OCI-LY1 (cell line): ENCODE results near the gene PPP1R14D.

Source experiments
- H2AFZ ChIP-seq: fragments of 200-600 bp; sonication (generic), shearing (Covaris generic); 2 replicates; pipeline ENCODE4 v1.6.0; 2014; ENCODE audit warnings: antibody characterized with exemption, mild to moderate bottlenecking, low read length
- H3F3A ChIP-seq: fragments of 200-600 bp; sonication (generic), shearing (Covaris generic); 2 replicates; pipeline ENCODE4 v1.6.0; 2014; ENCODE audit warnings: mild to moderate bottlenecking, antibody characterized with exemption, low read length, moderate library complexity; ENCODE audit not compliant: insufficient read depth
- H3K27ac ChIP-seq: fragments of 200-600 bp; sonication (generic); 2 replicates; pipeline ENCODE4 v1.5.1; 2014; ENCODE audit warnings: low read length, mixed run types, mild to moderate bottlenecking, low read depth; ENCODE audit not compliant: poor library complexity, severe bottlenecking
- H3K27me3 ChIP-seq: fragments of 200-600 bp; sonication (generic); 2 replicates; pipeline ENCODE4 v1.6.0; 2014; ENCODE audit warnings: antibody characterized with exemption, mild to moderate bottlenecking, low read length, moderate library complexity; ENCODE audit not compliant: insufficient read depth
- H3K36me3 ChIP-seq: fragments of 200-600 bp; sonication (generic); 2 replicates; pipeline ENCODE4 v1.6.1; 2014; ENCODE audit warnings: mild to moderate bottlenecking, antibody characterized with exemption, low read length, moderate library complexity, mixed read lengths; ENCODE audit not compliant: insufficient read depth
- H3K4me1 ChIP-seq: fragments of 200-600 bp; sonication (generic); 2 replicates; pipeline ENCODE4 v1.5.1; 2014; ENCODE audit warnings: mild to moderate bottlenecking, low read length, moderate library complexity; ENCODE audit not compliant: insufficient read depth, severe bottlenecking
- H3K4me2 ChIP-seq: fragments of 200-600 bp; sonication (generic), shearing (Covaris generic); 2 replicates; pipeline ENCODE4 v1.6.1; 2014; ENCODE audit warnings: low read length
- H3K4me3 ChIP-seq: fragments of 200-600 bp; sonication (generic); 2 replicates; pipeline ENCODE4 v1.5.1; 2014; ENCODE audit warnings: low read length, low read depth, mild to moderate bottlenecking, mixed read lengths; ENCODE audit not compliant: poor library complexity, severe bottlenecking
- H3K79me2 ChIP-seq: fragments of 200-600 bp; shearing (Covaris generic); 2 replicates; pipeline ENCODE4 v1.6.1; 2016; ENCODE audit warnings: mixed run types, low read length, mixed read lengths; ENCODE audit not compliant: insufficient read depth
- H3K9ac ChIP-seq: fragments of 200-600 bp; sonication (generic), shearing (Covaris generic); 2 replicates; pipeline ENCODE4 v1.6.1; 2014; ENCODE audit warnings: mild to moderate bottlenecking, low read length, mixed read lengths
- H3K9me2 ChIP-seq: fragments of 200-600 bp; sonication (generic), shearing (Covaris generic); 2 replicates; pipeline ENCODE4 v1.6.1; 2014; ENCODE audit warnings: low read depth, mild to moderate bottlenecking, low read length, mixed read lengths
- H3K9me3 ChIP-seq: fragments of 200-600 bp; shearing (Covaris generic); 2 replicates; pipeline ENCODE4 v1.6.1; 2014; ENCODE audit warnings: low read length, mixed read lengths
- H4K20me1 ChIP-seq: fragments of 200-600 bp; sonication (generic), shearing (Covaris generic); 2 replicates; pipeline ENCODE4 v1.6.0; 2016; ENCODE audit warnings: mild to moderate bottlenecking, low read length; ENCODE audit not compliant: insufficient read depth
- CTCF ChIP-seq: fragments of 200-600 bp; sonication (generic), shearing (Covaris generic); IDR thresholded peaks from 2 replicates; pipeline ENCODE4 v1.5.1; 2017; ENCODE audit warnings: mild to moderate bottlenecking, antibody characterized with exemption, low read length, moderate library complexity, mixed read lengths
- EZH2 ChIP-seq: fragments of 200-600 bp; sonication (generic), shearing (Covaris generic); IDR thresholded peaks from 2 replicates; pipeline ENCODE4 v1.8.0; 2017; ENCODE audit warnings: borderline replicate concordance, mixed run types, mild to moderate bottlenecking, antibody characterized with exemption, low read length, moderate library complexity, mixed read lengths

The PPP1R14D gene

GRCh38 chr15:40812721-40813425, 15.6 kb downstream of the PPP1R14D start:
- TF ChIP-seq CTCF (no peak), EZH2 (no peak)
- Histone ChIP-seq H3K36me3 (peaks cover 24% of the 10 kb centered on the region; the same call in 1 of the 2 replicates), H2AFZ (no peak overlapping the region), H3K27me3 (no peaks in the 10 kb centered on the region), H3K4me2 (no peak overlapping the region), H4K20me1 (no peaks in the 10 kb centered on the region), H3K4me1 (peaks cover 5% of the 10 kb centered on the region), H3K9me2 (no peaks in the 10 kb centered on the region), H3K4me3 (no peak overlapping the region), H3K9me3 (no peaks in the 10 kb centered on the region), H3F3A (no peaks in the 10 kb centered on the region), H3K79me2 (no peaks in the 10 kb centered on the region), H3K27ac (no peak overlapping the region), H3K9ac (no peak overlapping the region)

GRCh38 chr15:40808861-40809450, 19.6 kb downstream of the PPP1R14D start:
- H2AFZ ChIP-seq = no peak overlapping the region
- peaks cover 13% of the 10 kb centered on the region; the same call in 1 of the 2 replicates for H3K36me3 ChIP-seq
- no peak overlapping the region for H3K4me3 ChIP-seq
- no peak overlapping the region for H3K9ac ChIP-seq
- H3K9me3 ChIP-seq = no peaks in the 10 kb centered on the region
- no peaks in the 10 kb centered on the region for H3K9me2 ChIP-seq
- H3K27ac ChIP-seq = no peak overlapping the region
- H4K20me1 ChIP-seq = no peaks in the 10 kb centered on the region
- H3K79me2 ChIP-seq = 0 out of 2 replicates have a peak, but pooled peaks cover 3% of the 10 kb centered on the region
- no peaks in the 10 kb centered on the region for H3F3A ChIP-seq
- no peaks in the 10 kb centered on the region for H3K27me3 ChIP-seq
- peaks cover 16% of the 10 kb centered on the region for H3K4me1 ChIP-seq
- TF ChIP-seq EZH2 = no peak
- no peak for TF ChIP-seq CTCF
- no peak overlapping the region for H3K4me2 ChIP-seq

- Histone ChIP-seq H3F3A (no peaks in the 10 kb centered on the region), H3K4me3 (peak overlapping the region; percentile 95), H3K79me2 (0 out of 2 replicates have a peak, but pooled peaks cover 3% of the 10 kb centered on the region), H3K4me2 (peak overlapping the region; percentile 79), H3K9ac (peak overlapping the region; percentile 99), H3K27ac (peak overlapping the region; percentile 24), H3K4me1 (peaks cover 16% of the 10 kb centered on the region), H3K36me3 (peaks cover 9% of the 10 kb centered on the region; the same call in 1 of the 2 replicates), H3K9me3 (no peaks in the 10 kb centered on the region), H2AFZ (no peak overlapping the region), H3K27me3 (no peaks in the 10 kb centered on the region), H4K20me1 (no peaks in the 10 kb centered on the region), H3K9me2 (no peaks in the 10 kb centered on the region)
- TF ChIP-seq EZH2 (no peak), CTCF (no peak)
Measured at GRCh38 chr15:40807888-40808461, 20.5 kb downstream of the PPP1R14D start.
